HG02571 (cell line): Measurements from ENCODE around the gene GPC3.

Source experiments
- ATAC-seq: cut with Tn5 transposase; IDR thresholded peaks from one replicate; pipeline ENCODE4 v1.9.1; 2021; ENCODE audit warnings: mild to moderate bottlenecking, moderate library complexity; ENCODE audit not compliant: unreplicated experiment

GPC3 gene

DNA sequence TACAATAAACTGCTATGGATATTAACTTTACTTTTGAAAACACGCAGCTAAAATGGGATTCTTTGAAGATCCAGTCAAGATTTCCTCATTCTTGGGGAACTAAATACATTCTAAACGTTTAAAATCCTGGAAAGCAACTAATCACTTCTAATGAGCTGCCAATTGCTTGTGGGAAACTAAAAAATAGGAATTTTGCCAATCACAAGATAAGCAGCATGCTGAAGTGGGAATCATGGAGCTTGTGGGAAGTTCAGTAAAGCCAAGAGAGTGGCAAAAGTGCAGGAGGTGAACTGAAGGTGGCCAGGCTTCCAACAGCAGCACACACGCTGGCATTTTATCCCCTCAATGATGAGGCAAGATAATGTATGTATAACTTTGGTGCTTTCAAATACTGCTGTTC is 133.0 kb downstream of the GPC3 start:
- no peak for ATAC-seq

GRCh38 chrX:133850399-133850798 is 135.0 kb downstream of the GPC3 start:
- ATAC-seq: no peak

DNA sequence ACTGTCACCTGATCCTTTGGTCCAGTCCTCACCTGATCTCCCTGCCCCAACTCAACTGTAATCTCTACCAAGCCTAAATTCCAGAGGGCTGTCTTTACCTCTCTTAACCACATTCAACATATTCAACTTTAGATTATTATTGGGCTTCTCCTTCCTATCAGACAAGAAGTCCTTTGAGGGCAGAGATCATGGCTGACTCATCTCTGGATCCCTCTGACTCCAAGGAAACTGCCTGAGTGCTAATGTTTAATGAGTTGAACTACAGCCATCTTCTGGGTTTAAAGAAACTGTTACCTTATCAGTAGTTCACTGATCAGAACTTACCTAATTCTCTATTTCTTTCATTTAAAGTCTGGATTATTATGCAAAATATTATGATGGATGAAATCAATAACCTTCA is 135.7 kb downstream of the GPC3 start:
- ATAC-seq: no peak

- ATAC-seq: no peak
Measured at GRCh38 chrX:133847340-133847994, 137.9 kb downstream of the GPC3 start.

DNA sequence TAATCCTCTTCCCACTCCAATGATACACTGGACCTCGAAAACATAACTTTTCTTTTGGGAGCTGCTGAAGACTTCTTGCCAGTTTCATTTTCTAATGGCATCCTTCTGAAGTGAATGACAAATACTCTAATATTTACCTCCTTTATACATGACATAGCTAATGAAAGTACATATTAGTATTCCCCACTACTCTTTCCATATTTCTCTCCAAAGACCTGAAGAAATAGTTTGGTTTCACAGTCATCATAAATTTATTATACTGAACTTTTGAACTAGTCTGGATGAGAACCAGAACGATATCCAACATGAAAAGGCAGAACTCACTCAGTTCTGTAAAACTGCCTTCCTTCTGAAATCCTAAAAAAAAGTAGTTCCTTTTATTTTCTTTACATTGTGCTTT is 139.1 kb downstream of the GPC3 start:
- no peak for ATAC-seq

- ATAC-seq: no peak
Measured at GRCh38 chrX:133840415-133840814, 145.0 kb downstream of the GPC3 start.

- ATAC-seq: no peak
Measured at GRCh38 chrX:133838761-133839676, 146.4 kb downstream of the GPC3 start.

DNA sequence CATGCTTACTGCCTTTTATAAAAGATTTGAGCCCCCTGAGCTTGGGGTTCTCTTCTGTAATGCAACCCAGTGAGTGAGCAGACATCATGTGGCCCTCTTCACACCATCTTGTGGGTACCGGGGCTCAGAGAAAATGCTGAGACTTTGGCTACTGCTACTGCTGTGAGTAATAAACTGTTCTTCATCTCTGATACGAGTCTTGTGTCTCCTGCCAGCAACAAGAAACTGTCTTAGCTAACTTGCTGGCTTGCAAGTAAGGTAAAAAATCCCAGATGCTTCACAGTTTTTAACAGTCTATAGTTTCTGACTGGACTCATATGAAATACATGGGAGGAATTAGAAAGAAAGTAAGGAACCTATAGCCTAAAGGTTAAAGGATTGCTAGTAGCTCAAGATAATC is 148.3 kb downstream of the GPC3 start:
- no peak for ATAC-seq

DNA sequence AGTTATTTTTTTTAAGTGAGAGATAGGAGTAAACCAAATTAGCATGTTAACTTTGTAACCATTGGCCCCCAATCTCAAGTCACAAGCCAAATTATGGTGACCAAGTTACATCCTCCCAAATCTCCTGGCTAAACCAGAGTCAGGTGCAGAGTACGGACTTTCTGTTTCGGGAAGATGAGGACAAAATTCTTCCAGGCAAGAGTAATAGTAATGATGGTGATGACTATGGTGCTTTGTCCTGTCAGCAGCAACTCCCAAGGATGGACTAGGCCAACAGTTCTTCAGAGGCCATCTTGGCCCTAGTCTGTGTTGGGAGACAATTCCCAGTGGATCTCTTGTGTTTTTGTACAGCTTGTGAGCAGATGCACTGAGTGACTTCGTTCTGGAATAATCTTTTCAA is 148.8 kb downstream of the GPC3 start:
- ATAC-seq: no peak

DNA sequence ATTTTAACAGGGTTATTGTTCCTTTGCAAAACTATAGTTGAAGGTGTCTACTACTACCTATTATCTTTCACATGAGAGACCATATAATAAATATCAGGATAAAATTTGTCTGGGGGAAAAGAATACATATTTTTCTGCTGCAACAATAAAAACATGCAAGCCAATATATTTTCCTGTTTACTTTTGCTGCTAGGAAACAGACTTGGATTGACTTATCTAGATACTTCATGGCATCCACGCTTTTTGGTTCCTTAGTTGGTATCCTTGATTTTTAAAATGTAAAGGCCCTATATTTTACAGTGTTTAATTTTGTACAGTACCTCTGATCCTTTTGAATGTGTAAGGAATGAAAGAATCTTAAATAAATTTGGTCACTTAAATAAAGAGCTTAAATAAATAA is 150.6 kb downstream of the GPC3 start:
- no peak for ATAC-seq

DNA sequence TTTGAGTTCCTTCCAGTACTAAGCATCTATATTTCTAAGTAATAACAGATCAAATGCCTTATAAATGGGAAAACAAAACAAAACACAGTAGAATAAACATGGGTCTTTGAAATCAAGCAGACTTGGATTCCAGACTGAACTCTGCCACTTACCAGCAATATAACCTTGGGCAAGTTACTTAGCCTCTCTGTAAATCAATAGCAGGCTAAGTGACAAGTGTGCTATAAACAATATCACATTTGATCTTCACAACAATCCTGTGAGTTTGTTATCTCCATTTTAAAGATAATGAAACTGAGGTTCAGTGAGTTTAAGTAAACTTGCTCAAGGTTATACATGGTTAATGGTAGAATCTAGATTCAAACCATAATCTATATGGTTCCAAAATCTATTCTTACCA is 165.8 kb downstream of the GPC3 start:
- ATAC-seq: no peak

DNA sequence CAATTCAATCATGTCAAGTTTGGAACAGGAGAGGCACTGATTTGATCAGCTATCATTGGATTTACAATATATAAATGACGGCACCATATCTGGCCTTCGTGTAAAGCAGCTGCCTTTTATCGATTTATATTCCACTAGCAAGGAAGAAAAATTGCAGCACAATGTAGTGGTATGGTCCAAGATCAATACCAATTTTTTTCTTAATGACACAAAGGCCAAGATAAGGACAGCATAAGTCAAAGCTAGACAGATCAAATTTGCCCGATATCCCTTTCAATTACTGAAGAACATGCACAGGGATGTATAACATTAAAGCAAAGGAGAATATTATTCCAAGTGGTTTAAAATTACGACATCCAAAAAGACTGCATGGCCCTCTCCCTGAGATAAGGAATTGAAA is 167.4 kb downstream of the GPC3 start:
- no peak for ATAC-seq

DNA sequence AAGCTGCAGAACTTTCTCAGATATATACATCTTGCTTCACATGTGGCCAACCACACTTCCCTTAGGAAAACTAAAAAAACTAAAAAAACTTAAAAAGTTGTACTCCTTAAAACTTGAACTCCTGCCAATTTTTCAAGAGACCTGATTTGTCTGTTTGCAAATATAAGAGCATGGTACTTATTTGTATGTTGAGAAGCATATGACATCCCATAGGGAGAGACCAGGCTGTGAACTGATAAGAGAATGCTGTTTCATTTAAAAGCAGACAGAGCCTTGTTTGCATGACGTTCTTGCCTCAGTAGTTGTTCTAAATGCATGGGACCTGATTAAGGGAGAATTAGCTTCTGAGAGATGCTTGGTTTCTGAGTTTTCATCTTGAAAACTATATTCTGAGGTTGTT is 169.9 kb downstream of the GPC3 start:
- ATAC-seq: no peak

- ATAC-seq: no peak
Measured at GRCh38 chrX:133813971-133814370, 171.4 kb downstream of the GPC3 start.

GRCh38 chrX:133812402-133812801 is 173.0 kb downstream of the GPC3 start:
- no peak for ATAC-seq

GRCh38 chrX:133810925-133811324 is 174.5 kb downstream of the GPC3 start:
- no peak for ATAC-seq

- no peak for ATAC-seq
Measured at GRCh38 chrX:133804072-133804471, 181.3 kb downstream of the GPC3 start.

DNA sequence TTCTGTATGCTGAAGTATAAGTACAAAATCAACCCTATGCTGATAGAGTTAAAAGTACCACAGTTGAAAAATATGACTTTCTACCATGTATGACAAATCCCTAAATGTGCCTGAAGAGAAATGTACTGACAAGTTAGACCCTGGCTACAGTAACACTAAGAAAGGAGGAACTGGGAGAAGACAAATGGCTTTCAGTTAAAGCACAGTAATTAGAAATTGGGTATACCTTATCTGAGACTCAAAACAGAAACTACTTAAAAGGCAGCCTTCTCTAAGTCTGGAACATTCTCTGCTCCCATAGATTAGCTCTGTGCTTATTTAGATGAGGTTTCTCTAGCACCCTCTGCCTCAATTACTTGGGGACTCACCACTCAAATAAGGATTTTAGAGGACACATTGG is 189.1 kb downstream of the GPC3 start:
- ATAC-seq: no peak

GRCh38 chrX:133794126-133794525 is 191.3 kb downstream of the GPC3 start:
- ATAC-seq: no peak

DNA sequence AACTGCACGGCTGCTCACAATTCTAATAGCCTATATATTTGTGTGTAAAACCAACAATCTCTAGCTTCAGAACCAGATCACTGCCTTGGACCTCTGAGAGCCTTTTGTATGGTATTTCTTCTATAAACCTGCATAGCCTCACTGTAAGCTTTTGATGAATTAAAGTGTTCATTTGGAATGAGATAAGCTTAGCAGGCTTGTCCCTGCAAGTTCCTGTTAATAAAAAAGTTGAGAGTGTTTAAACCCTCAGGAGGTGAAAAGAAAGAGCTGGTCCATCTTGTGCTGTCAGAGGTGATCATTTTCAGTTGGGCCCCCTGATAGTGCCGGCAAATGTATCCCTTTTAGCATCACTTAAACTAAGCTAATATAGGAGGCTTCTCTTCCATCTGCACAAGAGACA is 191.8 kb downstream of the GPC3 start:
- ATAC-seq: no peak

DNA sequence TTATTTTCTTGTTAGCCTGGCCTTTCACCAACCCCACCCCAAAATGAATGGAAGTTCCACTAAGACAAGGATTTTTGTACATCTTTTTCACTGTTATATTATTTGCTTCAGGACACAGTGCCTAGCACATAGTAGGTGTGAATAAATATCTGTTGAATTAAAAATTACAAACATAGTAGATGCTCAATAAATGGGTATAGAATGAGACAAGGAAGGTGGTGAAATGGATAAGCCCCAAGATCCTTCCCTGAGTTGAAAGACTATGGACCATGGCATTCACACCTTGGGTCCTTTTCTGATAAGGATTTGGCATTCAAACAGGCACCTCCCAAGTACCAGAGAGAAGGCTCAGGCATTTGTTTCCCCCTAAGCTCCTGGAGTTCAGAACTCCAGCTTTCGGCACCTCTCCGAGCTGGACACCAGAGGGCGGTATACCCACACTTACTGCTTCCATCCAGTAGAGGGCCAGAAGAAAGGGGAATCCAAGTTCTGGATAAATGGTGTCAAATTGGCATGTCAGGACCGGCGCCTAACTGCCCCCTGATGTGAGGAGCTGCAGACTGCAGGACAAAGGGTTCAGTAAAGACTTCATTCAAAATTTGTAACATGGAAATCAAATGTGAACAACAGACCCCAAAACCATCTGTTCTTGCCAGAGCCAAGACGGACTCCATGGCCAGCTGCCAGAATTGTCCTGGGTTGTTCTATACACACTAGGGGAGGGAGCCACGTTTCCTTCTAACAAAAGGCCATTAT is 193.0 kb downstream of the GPC3 start:
- peak; percentile 84 for ATAC-seq

GRCh38 chrX:133789829-133790228 is 195.6 kb downstream of the GPC3 start:
- no peak for ATAC-seq
